ENCODE results near the gene ZNF175.

DNA sequence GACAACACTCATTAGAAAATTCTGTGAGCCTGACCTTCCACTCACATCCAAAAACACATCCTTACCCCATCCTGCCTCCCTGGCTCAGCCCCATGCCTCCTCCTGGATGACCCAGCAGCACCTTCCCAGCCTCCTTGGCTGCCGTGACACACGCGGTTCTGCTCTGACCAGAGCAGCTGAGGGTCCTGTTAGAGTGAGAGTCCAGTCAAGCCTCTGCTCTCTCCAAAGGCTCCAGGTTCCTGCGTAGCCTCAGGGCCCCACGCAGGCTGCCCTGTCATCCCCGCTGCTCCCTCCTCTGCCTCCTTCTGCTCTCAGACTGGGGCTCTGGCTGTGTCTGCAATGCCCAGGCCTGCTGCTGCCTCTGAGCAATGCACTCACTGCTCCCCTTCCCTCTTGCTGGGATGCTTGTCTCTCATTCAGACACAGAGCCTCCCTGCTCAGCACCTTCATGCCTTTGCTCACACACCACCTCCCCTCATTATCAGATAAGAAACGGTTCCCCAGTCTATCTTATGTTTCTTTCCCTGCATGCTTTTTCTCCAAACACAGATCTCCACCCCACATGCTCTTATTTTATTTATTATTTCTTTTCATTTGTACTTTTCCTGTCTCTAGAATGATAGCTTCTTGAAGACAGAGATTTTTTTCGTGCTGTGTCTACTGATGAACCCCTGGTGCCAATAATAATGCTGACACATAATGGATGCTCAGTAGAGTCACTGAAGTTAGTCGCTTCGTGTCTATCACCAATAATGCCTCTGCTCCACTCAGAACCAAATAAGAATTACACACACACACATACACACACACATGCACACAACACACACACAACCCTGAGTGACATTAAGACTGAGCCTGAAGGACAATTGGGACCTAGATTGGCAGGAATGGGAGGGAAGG is 29.4 kb upstream of the ZNF175 start:
- TF ChIP-seq, protein P1, sequence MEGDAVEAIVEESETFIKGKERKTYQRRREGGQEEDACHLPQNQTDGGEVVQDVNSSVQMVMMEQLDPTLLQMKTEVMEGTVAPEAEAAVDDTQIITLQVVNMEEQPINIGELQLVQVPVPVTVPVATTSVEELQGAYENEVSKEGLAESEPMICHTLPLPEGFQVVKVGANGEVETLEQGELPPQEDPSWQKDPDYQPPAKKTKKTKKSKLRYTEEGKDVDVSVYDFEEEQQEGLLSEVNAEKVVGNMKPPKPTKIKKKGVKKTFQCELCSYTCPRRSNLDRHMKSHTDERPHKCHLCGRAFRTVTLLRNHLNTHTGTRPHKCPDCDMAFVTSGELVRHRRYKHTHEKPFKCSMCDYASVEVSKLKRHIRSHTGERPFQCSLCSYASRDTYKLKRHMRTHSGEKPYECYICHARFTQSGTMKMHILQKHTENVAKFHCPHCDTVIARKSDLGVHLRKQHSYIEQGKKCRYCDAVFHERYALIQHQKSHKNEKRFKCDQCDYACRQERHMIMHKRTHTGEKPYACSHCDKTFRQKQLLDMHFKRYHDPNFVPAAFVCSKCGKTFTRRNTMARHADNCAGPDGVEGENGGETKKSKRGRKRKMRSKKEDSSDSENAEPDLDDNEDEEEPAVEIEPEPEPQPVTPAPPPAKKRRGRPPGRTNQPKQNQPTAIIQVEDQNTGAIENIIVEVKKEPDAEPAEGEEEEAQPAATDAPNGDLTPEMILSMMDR (conservative IDR thresholded peaks at IDR 0.05 in 1 of 2, IDR thresholded peaks at IDR 0.05 in 1 of 2; ENCODE audit: extremely low read depth in 1 of 2, insufficient read depth in 1 of 2, low read depth in 1 of 2, low read length in 2 of 2) = no peak
- TF ChIP-seq EZH2 (IDR thresholded peaks at IDR 0.05; ENCODE audit: borderline replicate concordance, low read length) = no peak

Measured in mammary epithelial cell (primary cell).